Activated CD4-positive, alpha-beta T cell treated with anti-CD3 and anti-CD28 coated beads, Interleukin-2, amount 50 U/mL, for 24 hours (primary cell): ENCODE measurements around the gene TAF4.
"Not testable (repeated sequence)": the region's sequence is repeated elsewhere in the genome, so short reads cannot be mapped to it uniquely, and the experiment has no call there.

ENCODE experiments used
- DNase-seq, 2 donors: peaks; one replicate each; pipeline ENCODE4 v3.0.0-alpha.2; 2020; ENCODE audit warnings: low read depth in 1 of 2, low spot score in 1 of 2

TAF4 gene

GRCh38 chr20:61949714-61950640, 115.7 kb downstream of the TAF4 start:
- DNase-seq = no peak

GRCh38 chr20:61949363-61949713, 116.3 kb downstream of the TAF4 start:
- DNase-seq = no peak

- DNase-seq = no peak
Observed at GRCh38 chr20:61948586-61949362, 116.9 kb downstream of the TAF4 start.

- DNase-seq = not testable (repeated sequence)
Observed at GRCh38 chr20:61948056-61948455, 117.6 kb downstream of the TAF4 start.

- DNase-seq = not testable (repeated sequence)
Observed at GRCh38 chr20:61945495-61945894, 120.2 kb downstream of the TAF4 start.

- DNase-seq = not testable (repeated sequence)
Observed at GRCh38 chr20:61944967-61945366, 120.7 kb downstream of the TAF4 start.

- DNase-seq = no peak
Observed at GRCh38 chr20:61942526-61942925, 123.2 kb downstream of the TAF4 start.

- no peak for DNase-seq
Observed at GRCh38 chr20:61941721-61942405, 123.8 kb downstream of the TAF4 start.

- no peak for DNase-seq
Observed at GRCh38 chr20:61940976-61941720, 124.5 kb downstream of the TAF4 start.

- no peak for DNase-seq
Observed at GRCh38 chr20:61940491-61940890, 125.2 kb downstream of the TAF4 start.

GRCh38 chr20:61939691-61940360, 125.9 kb downstream of the TAF4 start:
- DNase-seq = no peak

- DNase-seq = no peak
Observed at GRCh38 chr20:61938839-61939690, 126.6 kb downstream of the TAF4 start.

- no peak for DNase-seq
Observed at GRCh38 chr20:61937963-61938838, 127.5 kb downstream of the TAF4 start.

GRCh38 chr20:61937146-61937962, 128.3 kb downstream of the TAF4 start:
- no peak for DNase-seq

GRCh38 chr20:61936701-61937131, 129.0 kb downstream of the TAF4 start:
- DNase-seq = no peak

GRCh38 chr20:61935926-61936700, 129.6 kb downstream of the TAF4 start:
- no peak for DNase-seq
